Dermis blood vessel endothelial cell (primary cell): ENCODE measurements around the gene ERC1. TPM values are rescaled to one million over a fixed set of nuclear protein-coding genes. Genes with fewer than 3 reads are reported as not detected.
A peak's percentile ranks its signal among the peaks of the same experiment; 100 is the strongest.
"Not testable (repeated sequence)": the region's sequence is repeated elsewhere in the genome, so short reads cannot be mapped to it uniquely, and the experiment has no call there.

Experiments
- DNase-seq: peaks from one replicate; pipeline ENCODE4 v3.0.0; 2010
- total RNA-seq: library from RNA; depleted of rRNA; stranded (reverse); fragments of >200 nt; gene quantifications from 2 replicates; pipeline ENCODE4 v1.2.3, GENCODE V29; 2014

ERC1 gene
- total RNA-seq, 1 donor from 2014 or later: 47.1 TPM

DNA sequence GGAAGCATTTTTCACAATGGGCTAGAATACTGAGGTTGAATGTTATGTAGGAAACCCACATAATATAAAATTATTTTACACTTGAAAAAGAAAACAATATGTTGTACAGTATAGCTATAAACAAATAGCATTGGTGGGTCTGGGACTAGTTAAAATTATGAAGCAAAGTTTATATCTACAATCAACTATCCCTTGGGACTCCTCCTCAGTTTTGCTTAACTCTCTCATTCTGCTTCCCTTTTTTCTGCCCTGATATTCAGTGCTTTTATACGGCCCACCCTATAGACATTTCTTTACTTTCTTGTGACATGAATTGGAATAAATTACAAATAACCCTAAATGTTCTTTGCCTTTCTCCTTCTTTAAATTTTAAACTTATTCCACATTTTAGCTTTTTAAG, 302.9 kb downstream of the ERC1 start:
- no peak for DNase-seq

DNA sequence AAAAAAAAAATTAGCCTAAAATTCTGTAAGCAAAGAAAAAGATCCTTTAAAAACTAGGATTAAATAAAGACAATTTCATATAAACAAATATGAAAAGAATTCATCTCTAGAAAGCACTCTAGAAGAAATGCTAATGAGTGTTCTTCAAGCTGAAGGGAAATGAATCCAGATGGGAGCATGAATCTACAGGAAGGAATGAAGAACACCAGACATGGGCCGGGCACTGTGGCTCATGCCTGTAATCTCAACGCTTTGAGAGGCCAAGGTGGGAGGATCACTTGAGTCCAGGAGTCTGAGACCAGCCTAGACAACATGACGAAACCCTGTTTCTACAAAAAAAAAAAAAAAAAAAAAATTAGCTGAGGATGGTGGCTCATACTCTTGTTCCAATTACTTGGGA, 306.2 kb downstream of the ERC1 start:
- DNase-seq: no peak

DNA sequence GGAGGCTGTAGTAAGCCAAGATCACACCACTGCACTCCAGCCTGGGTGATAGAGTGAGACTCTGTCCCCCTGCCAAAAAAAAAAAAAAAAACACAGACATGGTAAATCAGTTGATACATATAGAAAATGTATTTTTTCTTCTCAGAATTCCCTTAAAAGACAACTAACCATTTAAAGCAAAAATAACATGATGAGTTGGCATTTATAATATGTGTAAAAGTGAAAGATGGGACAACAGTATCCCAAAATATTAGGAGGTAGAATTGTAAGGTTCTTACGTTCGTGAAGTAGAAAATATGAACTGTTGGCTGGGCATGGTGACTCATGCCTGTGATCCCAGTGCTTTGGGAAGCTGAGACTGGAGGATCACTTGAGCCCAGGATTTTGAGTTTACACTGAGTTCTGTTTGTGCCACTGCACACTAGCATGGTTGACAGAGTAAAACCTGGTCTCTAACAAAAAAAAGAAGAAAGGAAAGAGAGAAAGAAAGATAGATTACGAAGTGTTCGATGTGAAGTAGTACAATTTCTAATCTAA, 306.7 kb downstream of the ERC1 start:
- no peak for DNase-seq

DNA sequence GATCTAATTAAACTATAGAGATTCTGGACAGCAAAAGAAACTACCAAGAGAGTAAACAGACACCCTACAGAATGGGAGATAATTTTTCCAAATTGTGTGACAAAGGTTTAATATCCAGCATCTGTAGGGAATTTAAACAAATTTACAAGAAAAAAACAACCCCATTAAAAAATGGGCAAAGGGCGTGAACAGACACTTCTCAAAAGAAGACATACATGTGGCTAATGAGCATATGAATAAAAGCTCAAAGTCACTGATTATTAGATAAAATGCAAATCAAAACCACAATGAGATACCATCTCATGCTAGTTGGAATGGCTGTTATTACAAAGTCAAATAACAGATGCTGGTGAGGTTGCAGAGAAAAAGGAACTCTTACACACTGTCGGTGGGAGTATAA, 309.4 kb downstream of the ERC1 start:
- DNase-seq: no peak

DNA sequence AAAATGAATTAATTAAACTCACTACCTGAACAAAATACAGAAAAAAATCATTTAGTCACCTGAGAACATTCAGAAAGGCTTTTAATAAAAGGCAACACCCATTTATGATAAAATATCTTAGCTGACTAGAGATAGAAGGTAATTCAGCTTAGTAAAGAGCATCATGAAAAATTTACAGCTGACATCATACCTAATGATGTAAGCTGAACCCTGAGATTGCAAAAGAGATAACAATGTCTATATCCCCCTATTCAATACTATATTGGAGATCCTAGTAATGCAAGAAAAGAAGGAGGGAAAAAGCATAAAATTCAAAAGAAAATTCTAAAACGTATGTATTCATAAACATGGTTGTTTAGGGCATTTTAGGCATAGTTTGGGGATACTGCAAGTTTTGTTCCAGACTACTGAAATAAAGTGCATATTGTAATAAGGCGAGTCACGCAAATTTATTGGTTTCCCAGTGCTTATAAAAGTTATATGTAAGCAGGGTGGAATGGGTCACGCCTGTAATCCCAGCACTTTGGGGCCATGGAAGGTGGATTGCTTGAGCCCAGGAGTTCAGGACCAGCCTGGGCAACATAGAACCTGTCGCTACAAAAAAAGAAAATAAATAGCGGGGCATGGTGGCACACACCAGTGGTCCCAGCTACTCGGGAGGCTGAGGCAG, 311.3 kb downstream of the ERC1 start:
- no peak for DNase-seq

DNA sequence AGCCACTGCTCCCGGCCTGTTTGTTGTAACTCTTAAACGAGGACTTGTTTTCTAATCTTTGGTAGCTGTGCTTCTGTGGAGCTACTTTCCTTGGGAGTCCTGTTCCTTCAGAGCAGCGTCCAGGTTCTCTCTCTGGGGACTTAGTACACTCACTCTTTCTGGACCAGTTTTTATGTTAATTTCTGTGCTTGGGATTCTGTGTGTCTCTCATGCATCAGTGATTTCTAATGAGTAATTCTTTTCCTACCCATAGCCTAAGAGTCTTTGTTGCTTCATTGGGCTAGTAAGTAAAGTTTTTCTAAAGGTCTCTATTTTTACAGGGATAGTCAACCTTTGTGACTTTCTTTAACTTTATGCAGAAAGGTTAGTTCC, 314.0 kb downstream of the ERC1 start:
- DNase-seq: no peak

DNA sequence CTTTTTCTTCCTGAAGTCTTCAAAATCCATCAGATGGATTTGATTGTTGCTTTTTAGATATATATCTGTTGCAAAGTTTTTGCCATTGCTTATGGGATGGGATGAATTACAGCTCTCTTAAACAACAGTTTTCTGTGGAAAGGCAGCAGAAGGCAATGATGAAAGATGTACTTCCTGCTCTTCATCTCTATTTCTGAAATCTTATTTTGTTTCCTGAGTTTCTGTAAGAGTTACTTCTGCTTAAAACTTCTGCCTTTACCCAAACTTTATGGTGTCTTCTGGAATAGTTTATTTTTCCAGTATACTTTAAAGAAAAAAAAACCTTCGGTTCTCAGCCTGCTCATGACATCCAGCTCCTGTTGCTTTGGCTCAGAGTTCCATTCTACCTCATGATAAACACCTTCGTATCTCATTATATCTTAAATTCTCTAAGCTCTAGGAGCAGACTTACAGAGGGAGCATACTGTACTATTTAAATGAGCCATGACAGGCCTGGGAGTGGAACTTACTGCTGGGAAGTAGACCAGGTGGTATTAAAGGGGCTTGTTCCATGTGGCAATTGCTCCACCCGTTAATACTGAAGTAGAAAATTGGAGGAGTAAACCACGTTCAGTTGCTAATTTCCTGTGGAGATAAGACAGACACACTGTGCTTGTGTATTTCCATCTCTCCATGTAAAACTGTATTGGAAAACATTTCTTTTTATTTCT, 314.9 kb downstream of the ERC1 start:
- DNase-seq: no peak

DNA sequence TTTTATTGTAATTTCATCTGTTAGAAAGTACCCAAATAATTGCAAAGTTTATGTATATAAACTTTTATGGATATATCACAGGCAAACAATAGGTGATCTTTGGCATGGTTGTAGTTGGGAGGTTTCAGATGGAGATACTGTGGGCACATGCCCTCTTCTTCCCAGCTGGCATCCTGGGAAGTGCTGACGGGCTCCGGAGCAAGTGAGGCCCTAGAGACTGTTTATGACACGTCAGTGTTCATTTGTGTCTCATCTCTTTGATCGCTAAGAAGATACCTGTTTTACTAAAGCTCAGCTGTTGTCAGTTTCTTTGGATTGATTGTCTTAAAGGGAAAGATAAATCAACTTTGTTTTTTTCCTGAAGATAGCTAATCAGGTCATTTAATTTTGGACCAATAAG, 315.8 kb downstream of the ERC1 start:
- no peak for DNase-seq

DNA sequence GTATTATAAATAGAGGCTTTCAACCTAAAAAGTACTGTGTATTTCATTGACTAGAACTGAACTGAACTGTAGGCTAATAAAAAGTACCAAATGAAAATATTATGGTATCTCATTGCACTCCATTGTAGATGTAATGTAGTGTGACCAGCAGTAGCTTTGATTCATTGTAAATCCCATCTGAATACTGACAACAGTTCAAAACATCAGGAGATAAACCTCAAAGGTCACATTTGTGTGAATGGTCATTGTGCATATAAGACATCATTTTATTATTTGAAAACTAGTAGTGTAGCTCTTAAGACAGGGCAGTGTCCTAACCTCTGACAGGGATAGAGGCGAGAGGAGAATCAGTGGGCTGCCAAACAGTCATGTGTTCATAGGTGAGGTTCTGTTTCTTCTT, 316.8 kb downstream of the ERC1 start:
- no peak for DNase-seq

DNA sequence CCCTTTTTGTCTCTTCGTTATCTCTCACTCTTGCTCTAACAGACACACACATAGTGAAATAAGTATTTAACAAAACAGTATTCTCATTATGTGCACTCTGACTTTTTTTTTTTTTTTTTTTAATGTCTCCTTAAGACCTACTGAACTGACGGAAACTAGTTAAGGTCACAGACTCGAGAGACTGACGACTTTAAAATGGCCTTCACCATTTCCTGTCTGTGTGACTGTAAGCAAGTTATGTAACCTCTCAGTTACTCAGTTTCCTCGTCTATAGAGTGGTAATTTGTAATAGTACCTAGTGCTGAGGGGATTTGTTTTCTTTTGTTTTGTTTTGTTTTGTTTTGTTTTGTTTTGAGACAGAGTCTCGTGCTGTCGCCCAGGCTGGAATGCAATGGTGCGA, 318.6 kb downstream of the ERC1 start:
- DNase-seq: peak; percentile 36

DNA sequence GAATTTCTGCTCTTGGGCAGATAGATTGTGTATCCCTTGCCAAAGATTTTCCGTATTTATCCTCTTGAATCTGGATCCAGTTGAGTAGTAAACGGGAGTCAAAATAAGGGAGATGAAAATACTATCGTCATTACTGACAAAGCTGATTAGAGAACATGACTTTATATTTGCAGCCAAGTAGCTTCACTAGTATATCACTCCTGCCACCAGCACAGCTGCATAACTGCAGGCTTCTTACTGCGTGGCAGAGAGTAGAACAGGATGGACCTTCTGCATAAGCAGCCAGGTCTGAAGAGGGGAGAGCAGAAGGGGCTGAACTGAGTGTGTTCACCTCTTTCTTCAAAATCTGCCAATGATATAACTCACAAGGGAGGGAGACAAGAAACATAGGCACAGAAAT, 319.6 kb downstream of the ERC1 start:
- no peak for DNase-seq

DNA sequence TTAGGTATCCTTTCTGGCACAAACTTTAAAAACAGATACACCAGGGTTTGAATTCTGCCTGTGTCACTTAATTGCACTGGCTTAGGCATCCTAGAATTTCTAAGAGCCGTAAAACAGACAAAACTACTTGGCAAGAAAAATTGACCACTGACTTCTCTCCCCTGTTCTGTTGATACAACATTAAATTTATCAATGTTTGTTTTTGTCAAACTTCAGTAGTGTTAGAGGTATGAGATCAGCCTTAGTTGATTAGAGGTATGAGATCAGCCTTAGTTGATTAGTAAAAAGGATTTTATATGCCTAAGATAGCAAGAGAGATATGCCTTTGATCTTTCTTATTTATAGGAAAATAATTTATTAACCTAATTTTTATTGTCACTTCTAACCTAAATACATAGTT, 320.1 kb downstream of the ERC1 start:
- no peak for DNase-seq

DNA sequence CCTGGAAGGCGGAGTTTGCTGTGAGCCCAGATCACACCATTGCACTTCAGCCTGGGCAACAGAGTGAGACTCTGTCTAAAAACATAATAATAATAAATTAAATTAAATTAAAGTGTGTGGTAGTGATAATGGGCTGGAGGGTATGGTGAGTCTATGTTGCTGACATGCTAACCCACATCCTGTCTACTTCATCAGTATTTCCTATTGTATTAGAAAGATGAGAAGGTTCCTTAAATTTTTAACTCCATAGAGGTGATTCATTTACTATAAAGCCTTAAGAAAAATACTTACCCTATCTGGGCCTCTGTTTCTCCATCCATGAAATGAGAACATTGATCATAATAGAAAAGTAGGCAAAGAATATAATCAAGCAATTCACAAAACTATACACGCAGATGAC, 322.9 kb downstream of the ERC1 start:
- no peak for DNase-seq

DNA sequence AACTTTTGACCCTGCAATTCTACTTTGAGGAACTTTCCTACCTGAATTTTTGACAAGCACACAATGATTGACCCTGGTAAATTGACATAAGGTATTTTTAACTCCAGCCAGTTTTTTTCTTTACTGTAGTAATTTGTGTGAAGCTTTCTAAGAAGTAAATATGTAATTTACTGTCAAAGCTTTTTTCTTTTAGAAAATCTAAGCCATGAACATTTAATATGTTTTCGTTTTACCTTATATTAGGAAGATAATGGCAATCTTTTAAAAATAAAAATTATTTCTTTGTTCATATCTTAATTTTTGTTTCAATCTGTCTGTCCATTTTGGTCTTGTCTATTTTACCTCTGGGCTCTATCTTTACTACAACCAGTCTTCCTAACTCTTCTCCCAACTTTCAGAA, 323.5 kb downstream of the ERC1 start:
- DNase-seq: no peak

DNA sequence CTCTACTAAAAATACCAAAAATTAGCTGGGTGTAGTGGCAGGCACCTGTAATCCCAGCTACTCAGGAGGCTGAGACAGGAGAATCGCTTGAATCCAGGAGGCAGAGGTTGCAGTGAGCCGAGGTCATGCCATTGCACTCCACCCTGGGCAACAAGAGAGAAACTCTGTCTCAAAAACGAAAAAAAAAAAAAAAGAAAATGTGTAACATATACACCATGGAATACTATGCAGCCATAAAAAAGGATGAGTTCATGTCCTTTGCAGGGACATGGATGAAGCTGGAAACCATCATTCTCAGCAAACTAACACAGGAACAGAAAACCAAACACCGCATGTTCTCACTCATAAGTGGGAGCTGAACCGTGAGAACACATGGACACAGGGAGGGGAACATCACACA, 326.0 kb downstream of the ERC1 start:
- not testable (repeated sequence) for DNase-seq

DNA sequence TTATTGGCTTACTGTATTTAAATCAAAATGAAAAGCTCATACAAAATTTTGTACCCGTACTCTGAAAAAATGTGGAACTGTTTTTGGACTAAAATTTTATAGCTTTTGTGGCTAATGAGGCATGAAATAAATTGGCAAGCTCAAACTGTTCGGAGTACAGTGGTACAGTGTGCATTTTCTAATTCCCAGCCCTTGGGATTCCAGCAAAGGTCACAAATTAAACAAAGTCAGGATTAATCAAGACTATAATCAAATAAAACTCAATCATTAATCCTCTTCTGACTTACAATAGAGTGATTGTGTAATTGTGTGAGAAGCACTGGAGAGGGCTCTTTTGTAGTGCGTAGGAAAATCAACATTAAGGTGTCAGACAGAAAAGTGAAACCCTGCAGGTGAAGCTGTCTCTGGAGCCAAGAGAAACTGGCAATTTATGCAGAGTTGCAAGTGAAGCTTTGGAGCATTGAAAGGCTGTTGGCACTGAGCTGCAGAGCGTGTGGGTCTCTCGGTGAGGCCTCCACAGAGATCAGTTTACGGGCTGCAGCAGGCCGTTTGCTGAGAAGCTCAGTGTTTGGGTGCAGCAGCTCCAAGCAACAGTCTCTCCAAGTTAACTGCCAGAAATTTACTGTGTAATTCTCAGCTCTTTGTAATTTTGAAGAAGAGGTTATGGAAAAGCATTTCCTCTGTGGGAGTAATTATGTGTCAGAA, 327.5 kb downstream of the ERC1 start:
- DNase-seq: peak; percentile 13

DNA sequence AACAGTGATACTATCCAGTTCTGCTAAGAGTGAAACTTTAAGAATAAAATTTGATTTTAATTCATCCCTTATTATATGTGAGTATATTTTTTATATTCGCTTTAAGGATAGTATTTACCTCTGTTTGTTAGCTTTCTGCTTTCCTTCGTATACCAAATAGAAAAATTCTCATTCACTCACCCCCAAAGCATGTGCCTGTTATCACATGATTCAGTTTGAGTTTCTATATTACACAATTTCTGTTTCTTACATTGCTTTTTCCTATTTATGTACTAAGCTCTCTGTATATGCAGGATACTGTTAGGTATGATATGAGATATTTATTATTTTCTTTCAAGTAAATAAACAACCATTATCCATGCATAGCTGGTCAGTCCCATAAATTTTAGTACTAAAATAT, 328.2 kb downstream of the ERC1 start:
- DNase-seq: no peak

DNA sequence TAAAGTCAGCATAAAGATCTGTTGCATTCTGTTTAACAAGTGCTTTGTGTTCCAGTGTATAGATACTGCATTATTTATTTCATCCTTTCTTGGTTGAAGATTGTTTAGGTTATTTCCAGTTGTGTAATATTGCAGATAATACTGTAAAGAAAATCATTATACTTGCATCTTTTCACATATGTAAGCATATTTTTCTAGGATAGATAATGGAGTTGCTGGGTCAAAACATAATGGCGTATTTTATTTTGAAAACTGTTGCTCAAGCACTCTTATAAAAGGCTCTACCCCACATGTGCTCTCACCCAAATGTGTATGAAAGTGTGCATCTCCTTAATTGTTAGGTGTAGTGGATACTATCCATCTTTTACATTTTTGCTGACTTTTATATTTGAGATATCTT, 329.0 kb downstream of the ERC1 start:
- no peak for DNase-seq

DNA sequence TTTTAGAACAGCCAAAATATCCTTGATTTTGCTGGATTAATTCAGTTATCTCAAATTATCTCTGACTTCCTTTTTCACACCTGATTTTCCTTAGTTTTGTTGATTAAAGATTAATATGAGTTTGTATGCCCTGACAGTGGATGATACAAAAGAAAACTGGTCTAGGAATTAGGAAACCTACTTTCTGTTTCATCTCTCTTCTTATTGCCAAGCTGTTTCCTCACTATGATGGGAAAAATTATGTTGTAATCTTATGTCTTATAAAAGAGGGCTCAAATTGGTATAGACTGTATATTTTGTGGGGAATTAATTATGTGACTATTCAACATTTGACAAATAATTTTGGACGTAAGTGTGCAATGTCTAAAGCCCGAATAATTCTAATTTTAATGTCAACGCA, 331.8 kb downstream of the ERC1 start:
- DNase-seq: no peak

DNA sequence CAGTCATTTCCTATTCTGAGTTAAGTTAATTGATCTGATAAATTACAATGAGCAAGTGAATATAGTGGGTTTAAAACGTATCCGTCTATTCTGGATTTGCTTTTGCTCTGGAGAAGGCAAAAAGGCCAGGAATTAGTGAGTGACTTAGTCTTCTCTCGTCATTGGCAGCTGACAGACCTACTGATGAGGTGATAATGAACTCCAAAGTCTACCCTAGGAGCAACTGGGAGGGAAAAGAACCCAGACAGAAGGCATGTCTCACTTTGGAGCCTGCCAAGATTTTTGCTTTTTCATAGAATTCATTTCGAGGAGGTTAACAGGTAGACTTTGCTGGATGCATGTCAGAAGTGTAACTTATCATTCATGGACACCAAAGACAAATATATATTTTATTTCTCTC, 333.1 kb downstream of the ERC1 start:
- DNase-seq: no peak

DNA sequence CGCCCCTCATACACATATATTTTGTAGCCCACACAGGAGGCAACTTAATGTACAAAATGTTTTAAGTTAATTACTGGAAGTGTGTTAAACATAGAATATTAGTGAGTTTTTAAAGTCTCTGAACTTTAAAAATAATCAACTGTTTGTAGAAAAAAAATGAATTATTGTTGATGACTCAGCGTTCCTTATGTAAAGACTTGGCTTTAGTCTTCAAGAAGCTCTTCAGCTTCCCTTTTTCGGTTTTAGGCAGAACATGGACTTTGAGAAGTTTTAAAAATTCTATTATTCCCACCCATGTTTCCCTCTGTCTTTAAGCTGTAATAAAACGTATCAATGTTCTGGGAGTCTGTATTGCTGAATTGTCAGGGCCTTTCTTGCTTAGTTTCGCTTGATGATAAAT, 333.9 kb downstream of the ERC1 start:
- DNase-seq: no peak

DNA sequence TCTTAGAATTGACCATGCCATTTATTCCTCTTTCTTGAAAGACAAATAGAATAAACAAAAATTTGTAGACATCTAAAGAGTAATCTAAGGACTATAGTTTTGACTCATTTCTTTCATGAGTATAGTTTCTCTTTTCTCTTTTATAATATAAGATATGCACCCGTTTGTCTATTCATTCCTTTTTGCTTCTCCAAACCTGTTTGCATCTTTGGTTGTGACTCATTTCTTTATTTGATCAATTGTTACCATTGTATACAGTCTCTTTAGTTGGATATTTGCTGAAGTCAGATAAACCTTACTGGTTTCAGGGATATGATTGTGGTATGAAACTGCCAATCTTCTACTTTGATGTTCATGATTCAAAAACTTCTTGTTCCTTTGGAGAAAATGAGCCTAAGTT, 334.6 kb downstream of the ERC1 start:
- DNase-seq: no peak

DNA sequence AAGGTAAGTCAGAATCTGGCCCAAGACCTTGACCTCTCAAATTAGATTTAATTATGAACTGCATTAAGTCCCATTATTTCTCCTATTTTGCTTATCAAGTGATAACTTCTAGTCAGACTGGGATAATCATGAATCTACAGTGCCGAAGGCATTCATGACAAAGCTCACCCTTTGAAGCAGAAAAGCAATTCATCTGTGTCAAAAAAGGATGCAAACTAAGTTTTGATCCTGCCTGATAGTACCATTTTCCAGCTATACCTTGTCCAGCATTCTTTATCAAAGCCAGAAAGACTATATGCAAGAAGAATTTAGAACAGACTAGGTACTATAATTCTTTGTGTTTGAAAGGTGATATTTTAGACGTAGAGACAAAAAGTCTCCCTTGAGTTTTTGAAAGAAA, 335.2 kb downstream of the ERC1 start:
- DNase-seq: no peak

DNA sequence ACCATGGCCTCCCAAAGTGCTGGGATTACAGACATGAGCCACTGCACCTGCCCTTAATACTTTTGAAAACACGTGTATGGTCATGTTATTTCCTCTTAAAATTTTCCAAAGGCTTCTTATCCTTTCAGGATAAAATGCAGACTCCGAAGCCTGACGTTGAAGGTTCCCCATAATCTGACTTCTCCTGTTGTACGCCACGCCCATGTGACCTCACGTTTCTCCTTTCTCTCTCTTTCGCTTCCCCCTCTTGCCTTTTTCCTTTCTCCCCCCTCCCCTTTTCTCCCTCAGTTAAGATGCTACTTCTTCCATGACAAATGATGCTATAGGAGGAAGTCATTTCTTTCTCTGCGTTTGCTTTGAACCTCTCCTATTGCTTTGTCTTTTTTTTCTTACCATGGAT, 337.4 kb downstream of the ERC1 start:
- DNase-seq: no peak
